ENCODE measurements around the gene NEK2.

Gene NEK2

DNA sequence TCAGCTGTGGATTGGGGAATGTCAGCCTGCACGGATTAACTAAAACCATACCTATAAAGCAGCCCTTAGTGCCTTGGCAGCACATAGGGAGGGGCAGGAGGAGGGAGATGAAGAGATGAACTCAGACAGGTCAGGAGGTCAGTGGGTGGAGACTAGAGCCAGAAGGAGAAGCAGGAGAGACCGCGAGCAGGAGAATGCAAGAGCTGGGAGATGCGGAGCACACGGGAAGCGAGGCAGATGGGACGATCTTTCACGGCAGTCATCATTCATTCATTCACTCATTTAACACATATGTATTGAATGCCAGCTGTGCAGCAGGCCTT lies 41.9 kb downstream of the NEK2 start:
- Histone ChIP-seq H3K27ac (ENCODE audit: low read depth, low read length) (no peak overlapping the region), H3K9me2 (replicated peaks; ENCODE audit: insufficient read depth, low read length) (no peaks in the 10 kb centered on the region), H3K79me2 (ENCODE audit: insufficient read depth, low read length) (no peaks in the 10 kb centered on the region), H3K9me3 (ENCODE audit: insufficient read depth, low read length) (no peaks in the 10 kb centered on the region), H3F3A (ENCODE audit: insufficient read depth) (no peaks in the 10 kb centered on the region), H3K36me3 (ENCODE audit: low read length) (no peaks in the 10 kb centered on the region), H3K4me2 (ENCODE audit: low read depth, low read length, poor library complexity, severe bottlenecking) (no peak overlapping the region), H3K9ac (ENCODE audit: low read length) (no peak overlapping the region), H2AFZ (ENCODE audit: low read depth, low read length, severe bottlenecking) (no peak overlapping the region), H3K27me3 (ENCODE audit: low read length) (no peaks in the 10 kb centered on the region), H4K20me1 (ENCODE audit: low read depth, low read length) (no peaks in the 10 kb centered on the region), H3K4me3 (ENCODE audit: insufficient read depth, low read length, poor library complexity, severe bottlenecking) (no peak overlapping the region)
- TF ChIP-seq CTCF (IDR thresholded peaks at IDR 0.05; ENCODE audit: insufficient read depth, low read length, poor library complexity, severe bottlenecking) (no peak), EZH2phosphoT487 (conservative IDR thresholded peaks at IDR 0.05; ENCODE audit: low read length) (no peak)

- Histone ChIP-seq H2AFZ (ENCODE audit: low read depth, low read length, severe bottlenecking) (no peak overlapping the region), H3F3A (ENCODE audit: insufficient read depth) (no peaks in the 10 kb centered on the region), H3K9me2 (replicated peaks; ENCODE audit: insufficient read depth, low read length) (no peaks in the 10 kb centered on the region), H3K27me3 (ENCODE audit: low read length) (no peaks in the 10 kb centered on the region), H3K9ac (ENCODE audit: low read length) (no peak overlapping the region), H3K4me3 (ENCODE audit: insufficient read depth, low read length, poor library complexity, severe bottlenecking) (no peak overlapping the region), H3K36me3 (ENCODE audit: low read length) (no peaks in the 10 kb centered on the region), H3K27ac (ENCODE audit: low read depth, low read length) (no peak overlapping the region), H3K9me3 (ENCODE audit: insufficient read depth, low read length) (no peaks in the 10 kb centered on the region), H4K20me1 (ENCODE audit: low read depth, low read length) (no peaks in the 10 kb centered on the region), H3K4me2 (ENCODE audit: low read depth, low read length, poor library complexity, severe bottlenecking) (no peak overlapping the region), H3K79me2 (ENCODE audit: insufficient read depth, low read length) (no peaks in the 10 kb centered on the region)
- TF ChIP-seq CTCF (IDR thresholded peaks at IDR 0.05; ENCODE audit: insufficient read depth, low read length, poor library complexity, severe bottlenecking) (no peak), EZH2phosphoT487 (conservative IDR thresholded peaks at IDR 0.05; ENCODE audit: low read length) (no peak)
These were observed 42.5 kb downstream of the NEK2 start for GRCh38 chr1:211632808-211633523.

DNA sequence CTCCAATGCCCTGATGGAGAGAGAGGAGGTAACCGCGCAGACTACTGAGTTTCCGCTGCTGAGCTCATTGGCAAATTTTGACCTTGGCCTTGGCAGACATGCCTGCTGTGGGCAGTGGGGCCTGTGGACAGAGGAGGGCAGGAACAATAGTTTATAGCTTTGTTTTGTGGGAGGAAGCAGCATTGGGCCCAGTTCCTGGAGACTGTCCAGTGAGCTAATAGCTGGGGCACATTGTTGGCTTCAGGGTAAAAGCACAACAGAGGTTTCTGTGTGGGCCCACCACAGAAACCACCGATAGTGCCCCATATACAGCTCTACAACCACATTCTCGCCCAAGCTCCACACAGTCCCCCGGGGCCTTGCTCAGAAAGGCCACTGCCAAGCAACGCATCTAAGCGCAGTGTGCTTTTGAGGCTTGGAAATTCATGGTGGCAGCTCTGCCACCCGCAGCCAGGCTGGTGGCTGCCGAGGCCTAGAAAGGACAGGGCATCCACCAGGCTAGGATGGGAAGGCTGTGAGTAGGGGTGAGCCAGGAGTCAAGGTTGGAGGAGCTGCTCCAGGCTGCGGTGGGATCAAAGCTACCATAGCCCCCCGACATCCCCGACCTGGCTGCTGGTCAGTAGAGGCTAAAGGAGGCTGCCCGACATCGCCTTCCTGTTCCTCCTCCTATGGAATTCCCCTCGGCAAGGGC lies 43.2 kb downstream of the NEK2 start:
- no peaks in the 10 kb centered on the region for H4K20me1 ChIP-seq (ENCODE audit: low read depth, low read length)
- H3K36me3 ChIP-seq (ENCODE audit: low read length): no peaks in the 10 kb centered on the region
- no peaks in the 10 kb centered on the region for H3K79me2 ChIP-seq (ENCODE audit: insufficient read depth, low read length)
- no peak overlapping the region for H3K4me2 ChIP-seq (ENCODE audit: low read depth, low read length, poor library complexity, severe bottlenecking)
- H3K27me3 ChIP-seq (ENCODE audit: low read length): no peaks in the 10 kb centered on the region
- no peak overlapping the region for H2AFZ ChIP-seq (ENCODE audit: low read depth, low read length, severe bottlenecking)
- H3K9me2 ChIP-seq (replicated peaks; ENCODE audit: insufficient read depth, low read length): no peaks in the 10 kb centered on the region
- no peaks in the 10 kb centered on the region for H3K9me3 ChIP-seq (ENCODE audit: insufficient read depth, low read length)
- no peak overlapping the region for H3K27ac ChIP-seq (ENCODE audit: low read depth, low read length)
- TF ChIP-seq EZH2phosphoT487 (conservative IDR thresholded peaks at IDR 0.05; ENCODE audit: low read length): no peak
- TF ChIP-seq CTCF (IDR thresholded peaks at IDR 0.05; ENCODE audit: insufficient read depth, low read length, poor library complexity, severe bottlenecking): no peak
- no peaks in the 10 kb centered on the region for H3F3A ChIP-seq (ENCODE audit: insufficient read depth)
- no peak overlapping the region for H3K4me3 ChIP-seq (ENCODE audit: insufficient read depth, low read length, poor library complexity, severe bottlenecking)
- H3K9ac ChIP-seq (ENCODE audit: low read length): no peak overlapping the region

All from SU-DHL-6 (cell line).